Measurements from ENCODE around the gene ZFP90. TPM values are rescaled to one million over a fixed set of nuclear protein-coding genes. Genes with fewer than 3 reads are reported as not detected.
A peak's percentile ranks its signal among the peaks of the same experiment; 100 is the strongest.
"Not testable (repeated sequence)": the region's sequence is repeated elsewhere in the genome, so short reads cannot be mapped to it uniquely, and the experiment has no call there.

Gene ZFP90
- 19.3 and 21.9 TPM in 2 replicates for total RNA-seq

DNA sequence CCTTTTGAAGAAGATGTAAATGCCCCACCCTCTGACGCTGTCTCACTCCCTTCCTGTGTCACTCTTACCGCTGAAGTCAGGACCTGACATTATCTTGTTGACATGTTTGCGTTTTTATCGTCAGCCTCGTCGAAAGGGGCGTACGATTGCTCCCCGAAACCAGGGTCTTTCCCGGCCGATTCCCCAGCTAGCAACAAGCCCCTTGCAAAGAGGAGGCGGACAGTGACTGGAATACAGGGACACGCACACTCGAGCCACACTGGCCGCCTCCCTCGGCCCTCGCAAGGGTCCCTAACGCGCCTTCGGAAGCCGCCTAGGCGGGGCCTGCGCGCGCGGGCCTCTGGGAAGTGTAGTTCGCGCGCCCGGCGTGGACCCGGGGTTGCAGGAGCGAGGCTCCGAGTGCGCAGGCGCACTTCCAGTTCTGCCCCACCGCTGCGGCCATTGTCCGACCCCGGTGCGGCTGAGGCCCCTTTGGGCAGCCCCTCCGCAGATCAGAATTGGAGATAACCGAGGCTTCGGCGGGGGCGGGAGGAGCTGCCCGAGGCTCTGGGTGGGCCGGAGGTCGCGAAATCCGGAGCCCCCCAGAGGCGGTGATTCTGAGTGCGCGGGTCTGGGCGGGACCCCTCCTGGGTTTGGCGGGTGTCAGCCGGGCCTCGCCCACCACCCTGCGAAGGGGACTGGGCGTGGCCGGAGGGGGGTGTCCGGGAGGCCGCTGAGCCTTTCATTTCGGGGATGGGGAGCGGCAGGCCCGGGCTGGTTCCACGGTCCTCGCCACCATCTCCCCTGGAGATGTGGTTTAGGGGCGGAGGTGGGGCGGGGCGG is at the start of gene ZFP90:
ZFP90 (plus strand) TSS at position 412 of the 822 bp plus-strand sequence. CDS start 502 bp downstream, outside the sequence.
- Mint-ChIP-seq H3K36me3 (ENCODE audit: low read depth) (peaks cover 34% of the 10 kb centered on the region), H3K9me3 (peaks cover 26% of the 10 kb centered on the region), H3K4me1 (ENCODE audit: low read depth) (peaks cover 14% of the 10 kb centered on the region), H3K27ac (peak within 1 kb of the TSS; percentile 96), H3K4me3 (peak within 1 kb of the TSS; percentile 95), H3K27me3 (ENCODE audit: insufficient read depth) (no peaks in the 10 kb centered on the region)
- DNase-seq (ENCODE audit: low spot score) = peak; percentile 84
- intact Hi-C loops (cut with micrococcal nuclease) = loop anchor here (1.0 to 2.0 kb wide), 4 partner anchors 9 to 648 kb away; partner anchors contain the start of genes SMPD3 and SNTB2

DNA sequence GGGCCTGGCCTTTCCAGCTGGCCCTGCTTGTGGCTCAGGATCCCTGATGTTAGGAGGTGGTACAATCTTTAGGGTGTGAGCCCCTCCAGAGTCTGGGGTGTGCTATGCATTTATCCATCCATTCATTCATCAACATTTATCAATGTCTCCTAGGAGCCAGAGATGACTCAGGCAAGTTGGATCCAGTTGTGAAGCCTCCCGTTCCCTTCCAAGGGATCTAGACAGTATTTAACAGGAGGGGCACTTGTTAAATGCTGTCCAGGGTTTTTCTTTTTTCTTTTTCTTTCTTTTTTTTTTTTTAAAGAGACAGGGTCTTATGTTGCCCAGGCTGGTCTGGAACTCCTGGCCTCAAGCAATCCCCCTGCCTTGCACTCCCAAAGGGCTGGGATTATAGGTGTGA is 48.7 kb upstream of the ZFP90 start:
- no peaks in the 10 kb centered on the region for H3K36me3 Mint-ChIP-seq (ENCODE audit: low read depth)
- H3K4me3 Mint-ChIP-seq = no peak overlapping the region
- intact Hi-C loops (cut with micrococcal nuclease) = no loop called here
- DNase-seq (ENCODE audit: low spot score) = no peak
- peaks cover 13% of the 10 kb centered on the region for H3K27me3 Mint-ChIP-seq (ENCODE audit: insufficient read depth)
- H3K9me3 Mint-ChIP-seq = no peaks in the 10 kb centered on the region
- H3K4me1 Mint-ChIP-seq (ENCODE audit: low read depth) = no peaks in the 10 kb centered on the region
- H3K27ac Mint-ChIP-seq = no peak overlapping the region

DNA sequence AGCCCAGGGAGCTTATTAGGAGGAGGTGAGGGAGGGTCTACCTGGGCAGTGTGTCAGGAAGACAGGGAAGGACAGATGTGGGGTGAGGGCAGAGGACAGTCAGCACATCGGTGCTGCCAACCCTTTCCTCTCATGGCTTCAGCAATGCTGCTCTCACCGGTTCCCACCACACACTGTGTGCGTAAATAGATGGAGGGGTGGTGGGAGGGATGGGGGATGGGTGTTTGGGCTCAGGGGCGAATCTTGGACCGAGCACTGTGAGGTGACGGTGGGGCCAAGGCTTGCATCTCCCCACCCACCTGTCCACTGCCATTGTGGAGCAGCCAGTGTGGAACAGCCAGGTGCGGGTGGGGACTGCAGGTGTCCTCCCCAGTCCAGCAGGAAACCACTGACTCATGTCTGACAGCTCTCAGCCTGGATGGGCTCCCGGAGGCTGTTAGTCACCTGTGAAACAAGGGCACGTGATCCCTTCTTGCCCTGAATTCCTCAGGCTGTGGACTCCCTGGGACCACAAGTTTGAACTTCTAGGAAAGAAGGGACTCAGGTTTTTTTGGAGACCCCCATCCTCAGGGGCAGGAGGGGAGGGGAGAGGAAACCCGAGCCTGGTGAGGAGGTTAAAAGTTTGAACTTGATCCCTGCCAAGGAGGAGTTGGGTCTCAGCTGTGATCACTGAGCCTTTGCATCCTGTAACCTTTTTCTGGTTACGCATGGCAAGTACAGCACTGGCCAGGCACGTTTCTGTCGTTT is 48.1 kb upstream of the ZFP90 start:
- Mint-ChIP-seq H3K4me1 (ENCODE audit: low read depth) (no peaks in the 10 kb centered on the region), H3K27ac (no peak overlapping the region), H3K36me3 (ENCODE audit: low read depth) (no peaks in the 10 kb centered on the region), H3K9me3 (no peaks in the 10 kb centered on the region), H3K27me3 (ENCODE audit: insufficient read depth) (peaks cover 13% of the 10 kb centered on the region), H3K4me3 (no peak overlapping the region)
- no peak for DNase-seq (ENCODE audit: low spot score)
- intact Hi-C loops (cut with micrococcal nuclease) = no loop called here

DNA sequence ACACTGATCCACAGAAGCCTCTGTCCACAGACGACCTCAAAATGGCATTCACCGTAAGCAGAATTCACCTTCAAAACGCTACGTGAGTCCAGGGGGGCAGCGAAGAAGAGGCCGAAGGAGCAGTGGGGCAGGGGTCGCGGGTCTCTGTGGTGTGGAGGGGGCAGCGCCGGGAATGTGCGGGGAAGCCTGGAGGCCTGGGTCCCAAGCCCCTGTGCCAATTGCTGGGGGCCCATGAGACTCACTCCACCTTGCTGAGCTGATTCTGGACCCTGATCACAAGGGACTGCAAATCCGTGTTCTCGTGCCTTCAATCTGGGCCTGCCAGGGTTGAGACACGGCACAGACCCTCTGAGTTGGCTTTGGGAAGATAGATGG is 47.5 kb upstream of the ZFP90 start:
- H3K27me3 Mint-ChIP-seq (ENCODE audit: insufficient read depth) = peaks cover 13% of the 10 kb centered on the region
- H3K36me3 Mint-ChIP-seq (ENCODE audit: low read depth) = no peaks in the 10 kb centered on the region
- H3K4me1 Mint-ChIP-seq (ENCODE audit: low read depth) = no peaks in the 10 kb centered on the region
- no peak overlapping the region for H3K27ac Mint-ChIP-seq
- no peak overlapping the region for H3K4me3 Mint-ChIP-seq
- intact Hi-C loops (cut with micrococcal nuclease) = no loop called here
- H3K9me3 Mint-ChIP-seq = no peaks in the 10 kb centered on the region
- DNase-seq (ENCODE audit: low spot score) = no peak

DNA sequence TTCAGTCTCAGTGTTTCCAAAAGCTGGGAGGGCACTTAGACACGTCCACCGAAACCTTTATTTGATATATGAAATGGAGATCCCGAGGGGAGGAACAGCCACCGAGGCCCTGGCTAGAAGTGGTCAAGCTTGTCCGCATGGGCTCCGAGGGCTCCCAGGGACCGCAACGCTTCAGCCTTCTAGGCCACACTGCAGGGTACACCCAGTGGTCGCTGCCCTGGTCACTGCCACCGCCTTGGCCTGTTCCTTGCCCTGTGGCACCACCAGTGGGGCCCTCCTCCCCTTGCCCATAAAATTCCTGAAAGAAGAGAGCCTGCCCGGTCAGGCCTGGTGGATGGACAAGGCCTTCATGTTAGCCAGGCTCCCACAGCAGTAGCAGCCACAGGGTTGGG is 46.9 kb upstream of the ZFP90 start:
- H3K36me3 Mint-ChIP-seq (ENCODE audit: low read depth) = no peaks in the 10 kb centered on the region
- no peak overlapping the region for H3K4me3 Mint-ChIP-seq
- H3K27me3 Mint-ChIP-seq (ENCODE audit: insufficient read depth) = peaks cover 13% of the 10 kb centered on the region
- H3K9me3 Mint-ChIP-seq = no peaks in the 10 kb centered on the region
- intact Hi-C loops (cut with micrococcal nuclease) = no loop called here
- DNase-seq (ENCODE audit: low spot score) = no peak
- H3K4me1 Mint-ChIP-seq (ENCODE audit: low read depth) = no peaks in the 10 kb centered on the region
- no peak overlapping the region for H3K27ac Mint-ChIP-seq

DNA sequence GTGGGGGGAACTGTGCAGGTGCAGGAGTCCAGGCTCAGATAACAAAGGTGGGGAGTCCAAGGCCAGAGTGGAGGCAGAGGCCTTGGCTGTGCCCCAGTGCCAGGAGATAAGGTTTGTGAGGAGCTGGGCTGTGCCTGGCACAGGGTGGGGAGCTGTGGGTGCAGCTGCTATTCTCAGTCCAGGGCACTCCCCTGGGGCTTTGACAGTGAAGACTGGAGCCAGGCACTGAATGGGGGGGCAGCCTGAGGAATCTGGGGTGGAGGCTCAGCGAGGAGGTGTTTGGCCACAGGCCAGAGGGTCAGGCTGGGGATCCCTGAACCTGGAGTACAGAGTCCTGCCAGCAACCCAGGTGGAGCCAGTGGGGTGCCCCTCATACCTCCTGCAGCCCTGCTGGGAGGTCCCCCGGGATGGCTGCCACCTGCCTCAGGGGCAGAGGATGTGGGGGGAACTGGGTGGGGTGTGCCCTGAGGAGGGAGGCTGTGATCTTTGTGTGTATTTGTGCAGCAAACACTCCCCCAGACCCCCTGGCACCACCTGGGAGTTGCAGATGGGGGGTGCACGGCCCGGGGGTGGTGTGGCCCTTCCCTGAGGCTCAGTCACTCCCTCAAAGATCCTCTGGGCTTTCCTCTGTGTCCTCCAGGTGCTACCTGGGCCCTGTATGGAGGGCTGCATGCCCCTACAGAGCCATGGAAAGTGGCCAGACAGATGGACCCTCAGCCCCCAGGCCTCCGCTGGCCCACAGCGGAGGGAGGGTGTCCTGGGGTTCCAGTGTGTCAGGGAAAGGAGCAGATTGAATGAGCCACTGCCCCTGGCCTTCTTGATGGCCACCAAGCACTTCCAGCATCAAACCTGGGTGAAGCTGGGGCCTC is 46.3 kb upstream of the ZFP90 start:
- Mint-ChIP-seq H3K4me3 (no peak overlapping the region), H3K27me3 (ENCODE audit: insufficient read depth) (peaks cover 13% of the 10 kb centered on the region), H3K36me3 (ENCODE audit: low read depth) (no peaks in the 10 kb centered on the region), H3K27ac (no peak overlapping the region), H3K4me1 (ENCODE audit: low read depth) (no peaks in the 10 kb centered on the region), H3K9me3 (no peaks in the 10 kb centered on the region)
- no peak for DNase-seq (ENCODE audit: low spot score)
- intact Hi-C loops (cut with micrococcal nuclease) = no loop called here

DNA sequence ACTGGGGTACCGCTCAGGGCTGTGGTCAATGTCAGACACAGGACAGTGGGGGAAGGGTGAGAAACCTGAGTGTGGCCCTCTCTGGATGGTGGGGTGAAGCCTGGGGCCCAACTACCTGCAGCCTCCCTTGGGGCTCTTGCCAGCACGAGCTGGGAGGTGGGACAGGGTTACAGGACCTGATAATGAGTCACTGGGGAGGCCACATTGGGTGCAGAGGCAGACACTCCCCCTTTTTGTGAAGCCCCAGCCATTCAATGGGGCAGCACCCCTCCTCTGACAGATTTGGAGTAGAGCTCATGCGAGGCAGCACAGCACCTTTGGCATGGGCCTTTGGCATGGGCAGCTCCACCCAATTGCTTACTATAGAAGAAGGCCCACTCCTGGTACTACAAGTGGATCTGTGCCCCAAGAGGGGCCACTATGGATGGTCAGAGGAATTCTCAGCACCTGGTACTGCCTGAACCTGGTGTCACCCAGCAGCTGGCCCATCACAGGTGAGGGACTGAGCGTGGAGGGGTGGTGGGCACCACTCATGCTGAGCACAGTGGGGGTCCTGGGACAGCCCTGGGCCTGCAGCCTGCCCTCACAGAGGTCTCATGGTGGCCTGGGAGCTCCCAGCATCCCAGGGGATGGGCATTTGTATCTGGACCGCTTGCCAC is 45.5 kb upstream of the ZFP90 start:
- Mint-ChIP-seq H3K27ac (no peak overlapping the region), H3K4me3 (no peak overlapping the region), H3K9me3 (no peaks in the 10 kb centered on the region), H3K36me3 (ENCODE audit: low read depth) (no peaks in the 10 kb centered on the region), H3K4me1 (ENCODE audit: low read depth) (no peaks in the 10 kb centered on the region), H3K27me3 (ENCODE audit: insufficient read depth) (peaks cover 9% of the 10 kb centered on the region)
- intact Hi-C loops (cut with micrococcal nuclease) = no loop called here
- no peak for DNase-seq (ENCODE audit: low spot score)

DNA sequence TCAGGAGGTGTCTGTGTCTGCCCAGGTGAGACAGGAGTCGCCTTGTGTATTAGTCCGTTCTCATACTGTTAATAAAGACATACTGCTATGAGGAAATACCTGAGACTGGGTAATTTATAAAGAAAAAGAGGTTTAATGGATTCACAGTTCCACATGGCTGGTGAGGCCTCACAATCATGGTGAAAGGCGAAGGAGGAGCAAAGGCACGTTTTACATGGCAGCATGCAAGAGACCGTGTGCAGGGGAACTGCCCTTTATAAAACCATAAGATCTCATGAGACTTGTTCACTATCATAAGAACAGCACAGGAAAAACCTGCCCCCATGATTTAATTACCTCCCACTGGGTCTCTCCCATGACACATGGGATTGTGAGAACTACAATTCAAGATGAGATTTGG is 44.8 kb upstream of the ZFP90 start:
- H3K36me3 Mint-ChIP-seq (ENCODE audit: low read depth); H3K4me3 Mint-ChIP-seq; DNase-seq (ENCODE audit: low spot score); H3K9me3 Mint-ChIP-seq; intact Hi-C loops (cut with micrococcal nuclease); H3K27ac Mint-ChIP-seq; H3K4me1 Mint-ChIP-seq (ENCODE audit: low read depth); H3K27me3 Mint-ChIP-seq (ENCODE audit: insufficient read depth): not testable (repeated sequence)

DNA sequence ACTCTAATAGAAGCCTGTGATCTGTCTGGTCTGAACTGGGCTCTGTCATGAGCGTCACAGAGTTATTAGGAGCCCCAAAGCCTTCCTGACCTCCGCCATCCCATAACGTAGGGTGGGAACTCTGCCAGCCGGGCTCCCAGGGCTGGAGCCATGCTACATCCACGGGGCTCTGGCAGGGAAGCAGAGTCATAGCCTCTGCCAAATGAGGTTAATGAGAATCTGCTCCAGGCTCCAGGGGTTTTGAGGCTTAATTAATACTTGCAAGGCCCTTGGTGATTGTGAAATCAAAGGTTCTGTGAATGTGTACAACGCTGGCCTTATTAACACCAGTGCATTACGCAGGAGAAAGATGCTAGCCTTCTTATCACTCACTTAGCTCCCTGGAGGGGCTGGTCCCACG is 42.4 kb upstream of the ZFP90 start:
- Mint-ChIP-seq H3K4me3 (no peak overlapping the region), H3K4me1 (ENCODE audit: low read depth) (no peaks in the 10 kb centered on the region), H3K27ac (no peak overlapping the region), H3K9me3 (no peaks in the 10 kb centered on the region), H3K36me3 (ENCODE audit: low read depth) (no peaks in the 10 kb centered on the region), H3K27me3 (ENCODE audit: insufficient read depth) (peaks cover 7% of the 10 kb centered on the region)
- DNase-seq (ENCODE audit: low spot score) = no peak
- intact Hi-C loops (cut with micrococcal nuclease) = no loop called here

DNA sequence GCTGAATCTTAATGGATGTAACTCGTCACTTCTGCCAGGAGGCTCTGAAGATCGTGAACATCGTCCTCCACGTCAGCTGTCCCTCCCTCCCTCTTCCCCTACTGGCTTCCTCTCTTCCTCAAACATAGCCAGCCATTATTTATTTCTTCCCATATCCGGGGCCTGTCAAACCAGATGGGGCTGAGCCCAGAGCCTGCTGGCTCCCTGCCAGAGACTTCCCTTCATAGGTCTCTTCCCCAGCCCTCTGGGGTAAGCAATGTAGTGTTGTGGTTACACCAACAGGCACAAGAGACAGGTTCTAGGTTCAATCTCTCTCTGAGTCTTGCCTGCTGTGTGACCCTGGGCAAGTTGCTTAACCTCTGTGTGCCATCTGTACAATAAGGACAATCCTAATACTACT is 40.1 kb upstream of the ZFP90 start:
- Mint-ChIP-seq H3K9me3 (no peaks in the 10 kb centered on the region), H3K4me3 (no peak overlapping the region), H3K27me3 (ENCODE audit: insufficient read depth) (peaks cover 12% of the 10 kb centered on the region), H3K27ac (no peak overlapping the region), H3K4me1 (ENCODE audit: low read depth) (no peaks in the 10 kb centered on the region), H3K36me3 (ENCODE audit: low read depth) (no peaks in the 10 kb centered on the region)
- intact Hi-C loops (cut with micrococcal nuclease) = no loop called here
- DNase-seq (ENCODE audit: low spot score) = no peak

DNA sequence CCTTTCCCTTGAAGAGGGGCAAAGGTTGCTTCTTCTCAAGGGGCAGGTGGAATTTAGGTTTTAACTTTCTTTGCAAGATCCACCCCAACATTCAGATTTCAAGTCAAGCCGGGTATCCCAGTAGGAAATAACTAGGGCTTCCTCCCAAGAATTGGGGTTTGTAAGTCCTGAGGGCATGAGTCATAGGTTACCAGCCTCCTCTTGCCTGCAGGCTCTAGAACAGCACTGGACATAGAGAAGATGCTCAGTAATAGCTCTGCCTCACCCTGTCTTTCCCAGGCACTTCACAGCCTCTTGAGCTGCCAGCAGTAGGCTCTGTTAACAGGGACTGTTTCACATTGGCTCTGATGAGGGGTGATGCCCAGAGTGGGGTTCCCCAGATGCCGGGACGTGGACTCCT is 35.8 kb upstream of the ZFP90 start:
- Mint-ChIP-seq H3K36me3 (ENCODE audit: low read depth) (no peaks in the 10 kb centered on the region), H3K4me3 (no peak overlapping the region), H3K4me1 (ENCODE audit: low read depth) (no peaks in the 10 kb centered on the region), H3K27ac (no peak overlapping the region), H3K9me3 (no peaks in the 10 kb centered on the region), H3K27me3 (ENCODE audit: insufficient read depth) (peaks cover 27% of the 10 kb centered on the region)
- intact Hi-C loops (cut with micrococcal nuclease) = no loop called here
- DNase-seq (ENCODE audit: low spot score) = no peak

DNA sequence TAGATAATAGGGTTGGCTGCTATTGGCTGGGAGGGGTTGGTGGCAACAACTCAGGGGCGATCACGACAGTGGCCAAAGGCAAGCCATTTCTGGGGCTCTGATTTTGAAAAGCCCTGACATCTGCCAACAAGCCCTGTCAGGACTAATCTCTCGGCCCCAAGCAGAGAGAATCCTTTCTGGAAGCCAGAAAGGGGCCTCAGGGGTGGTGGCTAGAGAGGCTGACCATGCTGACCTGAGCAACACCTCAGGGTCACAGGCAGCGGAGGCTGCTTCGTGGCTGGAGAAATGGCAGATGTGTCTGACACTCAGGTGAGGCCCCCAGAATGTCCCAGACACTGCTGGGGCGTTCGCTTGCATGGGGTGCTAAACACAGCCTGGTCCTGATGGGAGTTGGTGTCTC is 35.0 kb upstream of the ZFP90 start:
- H3K4me3 Mint-ChIP-seq = no peak overlapping the region
- H3K9me3 Mint-ChIP-seq = no peaks in the 10 kb centered on the region
- peaks cover 29% of the 10 kb centered on the region for H3K27me3 Mint-ChIP-seq (ENCODE audit: insufficient read depth)
- H3K27ac Mint-ChIP-seq = no peak overlapping the region
- no peaks in the 10 kb centered on the region for H3K36me3 Mint-ChIP-seq (ENCODE audit: low read depth)
- H3K4me1 Mint-ChIP-seq (ENCODE audit: low read depth) = no peaks in the 10 kb centered on the region
- no peak for DNase-seq (ENCODE audit: low spot score)
- intact Hi-C loops (cut with micrococcal nuclease) = no loop called here

All from activated T-helper 1 cell treated with anti-CD3 and anti-CD28 coated beads, Interleukin-12 subunit alpha, Interleukin-12 subunit beta, Interleukin-2, Interleukin-4 antibody, amounts not matched to agents 30 ng/mL and 10 ng/mL and 1 ng/mL, durations not matched to agents 14 hours and 24 hours and 36 hours (primary cell).